ENCODE results near the gene SURF6.
"Not testable (repeated sequence)": the region's sequence is repeated elsewhere in the genome, so short reads cannot be mapped to it uniquely, and the experiment has no call there.

Gene SURF6

DNA sequence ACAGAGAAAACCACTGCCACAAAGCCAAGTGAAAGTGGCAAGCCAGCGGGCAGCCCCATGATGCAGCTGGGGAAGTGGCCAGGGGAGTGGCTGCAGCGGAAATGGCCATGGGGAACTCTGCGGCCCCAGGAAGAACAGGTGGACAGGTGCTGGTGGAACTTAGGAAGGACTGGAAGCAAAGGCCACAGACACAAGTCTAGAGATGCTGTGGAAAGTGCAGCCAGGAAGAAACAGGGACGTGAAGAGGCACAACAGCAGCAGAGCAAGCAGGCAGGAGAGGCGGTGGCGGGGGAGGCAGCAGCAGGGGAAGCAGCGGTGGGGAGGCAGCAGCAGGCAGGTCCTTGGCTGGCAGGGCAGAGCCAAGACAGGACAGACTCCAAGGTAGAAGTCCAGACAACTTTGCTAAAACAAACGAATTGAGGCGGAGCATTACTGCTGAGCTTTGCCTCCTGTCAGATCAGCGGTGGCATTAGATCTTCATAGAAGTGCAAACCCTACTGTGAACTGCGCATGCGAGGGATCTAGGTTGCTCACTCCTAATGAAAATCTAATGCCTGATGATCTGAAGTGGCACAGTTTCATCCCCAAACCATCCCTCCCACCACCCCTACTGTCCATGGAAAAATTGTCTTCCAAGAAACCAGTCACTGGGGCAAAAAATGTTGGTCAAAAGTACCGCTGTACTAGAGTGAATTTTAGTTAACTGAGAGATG lies 11.8 kb downstream of the SURF6 start:
- TF ChIP-seq, protein P1, sequence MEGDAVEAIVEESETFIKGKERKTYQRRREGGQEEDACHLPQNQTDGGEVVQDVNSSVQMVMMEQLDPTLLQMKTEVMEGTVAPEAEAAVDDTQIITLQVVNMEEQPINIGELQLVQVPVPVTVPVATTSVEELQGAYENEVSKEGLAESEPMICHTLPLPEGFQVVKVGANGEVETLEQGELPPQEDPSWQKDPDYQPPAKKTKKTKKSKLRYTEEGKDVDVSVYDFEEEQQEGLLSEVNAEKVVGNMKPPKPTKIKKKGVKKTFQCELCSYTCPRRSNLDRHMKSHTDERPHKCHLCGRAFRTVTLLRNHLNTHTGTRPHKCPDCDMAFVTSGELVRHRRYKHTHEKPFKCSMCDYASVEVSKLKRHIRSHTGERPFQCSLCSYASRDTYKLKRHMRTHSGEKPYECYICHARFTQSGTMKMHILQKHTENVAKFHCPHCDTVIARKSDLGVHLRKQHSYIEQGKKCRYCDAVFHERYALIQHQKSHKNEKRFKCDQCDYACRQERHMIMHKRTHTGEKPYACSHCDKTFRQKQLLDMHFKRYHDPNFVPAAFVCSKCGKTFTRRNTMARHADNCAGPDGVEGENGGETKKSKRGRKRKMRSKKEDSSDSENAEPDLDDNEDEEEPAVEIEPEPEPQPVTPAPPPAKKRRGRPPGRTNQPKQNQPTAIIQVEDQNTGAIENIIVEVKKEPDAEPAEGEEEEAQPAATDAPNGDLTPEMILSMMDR (conservative IDR thresholded peaks at IDR 0.05; ENCODE audit: low read depth, low read length), result no peak
- DNase-seq (ENCODE audit: low read depth), result no peak
- no peak overlapping the region for H3K4me3 ChIP-seq (ENCODE audit: low read length)

DNA sequence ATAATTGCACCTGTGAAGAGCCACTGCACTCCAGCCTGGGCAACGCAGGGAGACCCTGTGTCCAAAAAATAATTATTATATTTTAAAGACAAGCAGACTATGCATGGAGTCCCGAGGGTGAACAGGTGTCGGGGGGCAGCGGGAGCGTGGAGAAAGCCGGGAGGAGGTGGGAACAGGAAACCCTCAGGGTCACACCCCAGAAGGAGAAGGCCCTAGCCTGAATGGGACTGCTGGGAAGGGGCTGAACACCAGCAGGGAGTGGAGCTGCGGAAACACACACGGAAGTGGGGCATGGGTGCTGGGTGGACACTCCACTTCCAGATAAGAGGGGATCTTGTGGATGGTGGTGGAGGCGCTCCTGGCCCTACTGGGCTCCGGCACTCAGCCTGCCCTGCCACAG lies 12.8 kb downstream of the SURF6 start:
- TF ChIP-seq, protein P1 (conservative IDR thresholded peaks at IDR 0.05; ENCODE audit: low read depth, low read length), result no peak
- H3K4me3 ChIP-seq (ENCODE audit: low read length), result no peak overlapping the region
- no peak for DNase-seq (ENCODE audit: low read depth)

DNA sequence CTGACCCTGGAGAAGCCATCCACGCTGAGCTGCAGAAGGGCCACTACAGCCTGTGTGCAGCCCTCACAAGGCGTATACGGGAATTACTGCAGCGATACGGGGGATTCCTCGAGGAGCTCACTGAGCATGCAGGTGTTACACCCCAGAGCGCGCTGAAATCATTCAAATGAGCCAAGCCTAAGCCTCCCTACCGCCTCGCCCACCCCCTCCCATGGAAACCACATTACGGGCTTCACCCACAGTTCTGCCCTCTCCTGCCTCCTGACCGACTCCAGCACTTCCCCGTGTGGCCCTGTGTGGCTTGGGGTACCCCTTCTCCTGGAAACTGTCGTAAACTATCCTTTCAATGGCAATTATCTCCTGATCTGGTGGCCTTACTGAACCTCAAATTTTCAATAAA lies 13.3 kb downstream of the SURF6 start:
- TF ChIP-seq, protein P1 (conservative IDR thresholded peaks at IDR 0.05; ENCODE audit: low read depth, low read length), result no peak
- no peak overlapping the region for H3K4me3 ChIP-seq (ENCODE audit: low read length)
- DNase-seq (ENCODE audit: low read depth), result no peak

DNA sequence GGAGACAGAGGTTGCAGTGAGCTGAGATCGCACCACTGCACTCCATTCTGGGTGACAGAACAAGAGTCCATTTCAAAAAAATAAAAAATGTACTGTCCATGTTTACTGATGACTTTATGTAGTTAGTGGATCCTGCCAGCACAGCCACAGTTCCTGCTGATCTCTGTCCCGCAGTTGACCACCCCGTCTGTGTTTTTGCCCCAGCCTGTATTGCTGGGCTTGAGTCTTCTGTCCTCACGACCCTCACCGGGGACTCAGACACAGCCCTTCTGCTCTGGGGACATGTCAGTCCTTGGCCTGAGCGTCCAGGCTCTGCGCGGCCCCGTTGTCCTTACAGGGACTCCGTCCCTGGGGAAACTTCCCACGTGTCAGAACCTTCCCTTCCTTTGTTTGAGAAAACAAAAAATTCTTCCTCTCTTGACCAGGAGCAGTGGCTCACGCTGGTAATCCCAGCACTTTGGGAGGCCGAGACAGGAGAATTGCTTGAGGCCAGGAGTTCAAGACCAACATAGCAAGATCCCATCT lies 14.5 kb downstream of the SURF6 start:
- H3K4me3 ChIP-seq (ENCODE audit: low read length), result no peak overlapping the region
- DNase-seq (ENCODE audit: low read depth), result no peak
- TF ChIP-seq, protein P1 (conservative IDR thresholded peaks at IDR 0.05; ENCODE audit: low read depth, low read length), result no peak

DNA sequence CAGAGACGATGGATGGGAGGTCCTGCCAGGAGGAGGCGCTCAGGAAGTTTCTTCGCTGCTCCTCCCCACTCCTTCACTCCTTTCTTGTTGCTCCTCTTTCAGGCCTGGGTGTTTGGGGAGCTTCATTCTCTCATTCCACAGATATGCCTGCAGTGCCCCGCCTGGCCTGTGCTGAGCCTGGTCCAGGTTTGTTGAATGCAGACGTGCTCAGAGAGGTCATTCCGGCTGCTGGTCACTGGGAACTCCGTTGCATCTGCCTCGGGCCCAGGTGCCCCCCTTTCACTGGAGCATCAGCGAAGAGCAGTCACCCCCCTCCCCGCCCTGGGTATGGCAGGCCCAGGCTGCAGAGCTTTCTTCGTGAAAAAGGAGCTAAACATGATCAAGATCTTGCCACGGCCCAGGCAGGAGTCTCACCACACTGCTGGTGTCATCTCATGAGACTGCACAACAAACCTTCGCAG lies 15.5 kb downstream of the SURF6 start:
- TF ChIP-seq, protein P1 (conservative IDR thresholded peaks at IDR 0.05; ENCODE audit: low read depth, low read length), result no peak
- no peak for DNase-seq (ENCODE audit: low read depth)

DNA sequence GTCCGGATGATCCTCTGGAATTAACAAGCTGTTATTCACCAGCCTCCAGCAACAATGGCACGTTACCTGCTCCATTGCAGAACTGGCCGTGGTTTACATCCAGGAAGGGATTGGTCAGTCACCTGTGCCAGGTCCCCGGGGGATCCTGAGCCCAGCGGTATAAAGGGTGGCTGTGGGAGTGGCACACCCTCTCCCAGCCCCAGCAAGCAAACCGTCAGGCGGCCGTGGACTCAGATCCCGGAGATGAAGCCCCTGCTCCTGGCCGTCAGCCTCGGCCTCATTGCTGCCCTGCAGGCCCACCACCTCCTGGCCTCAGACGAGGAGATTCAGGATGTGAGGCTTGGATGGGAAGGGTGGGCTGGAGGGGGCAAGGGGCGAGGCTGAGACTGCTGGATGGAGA lies 18.4 kb downstream of the SURF6 start:
- not testable (repeated sequence) for DNase-seq (ENCODE audit: low read depth)

More for the DNA sequence above, 15.5 kb downstream of the SURF6 start:
- H3K4me3 ChIP-seq (ENCODE audit: low read length), result no peak overlapping the region

DNA sequence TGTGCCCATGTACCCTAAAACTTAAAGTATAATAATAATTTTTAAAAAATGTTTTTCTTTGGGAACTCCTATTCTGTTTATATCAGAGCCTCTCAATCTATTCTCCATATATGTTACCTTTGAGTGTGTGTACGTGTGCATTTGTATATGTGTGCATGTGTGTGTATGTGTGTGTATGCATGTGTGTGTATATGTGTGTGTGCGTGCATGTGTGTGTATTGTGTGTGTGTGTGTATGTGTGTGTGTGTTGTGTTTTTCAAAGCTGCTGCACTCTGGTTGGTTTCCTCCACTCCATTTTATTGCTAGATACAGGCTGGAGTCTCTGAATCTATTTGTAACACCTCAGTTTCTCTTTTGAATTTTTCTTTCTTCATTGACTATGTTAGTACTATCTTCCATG lies 20.0 kb downstream of the SURF6 start:
- no peak overlapping the region for H3K4me3 ChIP-seq (ENCODE audit: low read length)
- no peak for DNase-seq (ENCODE audit: low read depth)
- TF ChIP-seq, protein P1 (conservative IDR thresholded peaks at IDR 0.05; ENCODE audit: low read depth, low read length), result no peak

More for the DNA sequence above, 18.4 kb downstream of the SURF6 start:
- H3K4me3 ChIP-seq (ENCODE audit: low read length), result not testable (repeated sequence)

Data from retinal pigment epithelial cell (primary cell).